Endothelial cell of umbilical vein (primary cell): ENCODE results near the gene UCHL1. TPM values are rescaled to one million over a fixed set of nuclear protein-coding genes. Genes with fewer than 3 reads are reported as not detected.

ENCODE experiments used
- BruUV-seq: library from RNA; stranded (reverse); fragments of 400-500 nt; replicated peaks from 2 replicates; lab custom pipeline; 2021; lab: Mats Ljungman, UMichigan
- CTCF ChIA-PET: fragments of 300-600, 350-600 bp; sonication (Branson Sonifier 250); formaldehyde crosslinking; loops from one replicate; lab custom pipeline; 2021; ENCODE audit warnings: antibody characterized with exemption, inconsistent platforms; lab: Charles Lee
- POLR2A ChIA-PET: fragments of 300-600, 350-600 bp; sonication (Branson Sonifier 250); formaldehyde crosslinking; loops from one replicate; lab custom pipeline; 2021; ENCODE audit warnings: antibody characterized with exemption, inconsistent platforms; lab: Charles Lee
- DNase-seq: peaks from one replicate; pipeline ENCODE4 v3.0.0-alpha.2; 2011; ENCODE audit warnings: low read depth, low spot score
- FAIRE-seq: peaks from 2 replicates; lab custom pipeline; 2011; peaks lifted over from hg19 to GRCh38; lab: Jason Lieb, UNC
- H2AFZ ChIP-seq: 2 replicates; pipeline ENCODE4 v1.6.0; 2012; ENCODE audit warnings: low read depth, low read length, control low read depth, inconsistent platforms
- H3K27ac ChIP-seq: 2 replicates; pipeline ENCODE4 v1.5.1; 2011; ENCODE audit warnings: low read depth, mild to moderate bottlenecking, control low read depth, low read length, moderate library complexity; ENCODE audit not compliant: insufficient read depth
- H3K27me3 ChIP-seq, 2 experiments: 2 replicates each; pipeline versions ENCODE4 v1.6.0 to v1.6.1; 2011; ENCODE audit warnings: low read length in 2 of 2, mixed read lengths in 1 of 2; ENCODE audit not compliant: control insufficient read depth in 2 of 2, insufficient read depth in 2 of 2
- H3K36me3 ChIP-seq, 2 experiments: 2 replicates in 1 of 2; 3 replicates in 1 of 2; pipeline ENCODE4 v1.5.1; 2011; ENCODE audit warnings: low read length in 2 of 2, mild to moderate bottlenecking in 1 of 2, moderate library complexity in 1 of 2; ENCODE audit not compliant: control insufficient read depth in 2 of 2, insufficient read depth in 2 of 2; ENCODE audit errors: extremely low read depth in 1 of 2
- H3K4me1 ChIP-seq: 3 replicates; pipeline ENCODE4 v1.5.1; 2011; ENCODE audit warnings: mild to moderate bottlenecking, low read length; ENCODE audit not compliant: control insufficient read depth, insufficient read depth; ENCODE audit errors: extremely low read depth
- H3K4me2 ChIP-seq: 2 replicates; pipeline ENCODE4 v1.6.1; 2011; ENCODE audit warnings: low read length, control low read depth, mixed read lengths; ENCODE audit not compliant: insufficient read depth
- H3K4me3 ChIP-seq, 3 experiments: fragments of 200-600 bp in 1 of 3; sonication (generic), shearing (Covaris generic) in 1 of 3; replicated peaks in 1 of 3; 2 replicates each; pipeline ENCODE4 v1.5.1; 2011 to 2016; ENCODE audit warnings: control low read depth in 3 of 3, low read length in 3 of 3, mild to moderate bottlenecking in 2 of 3, inconsistent platforms in 1 of 3, low read depth in 1 of 3, moderate library complexity in 1 of 3; ENCODE audit not compliant: insufficient read depth in 1 of 3
- H3K79me2 ChIP-seq: 2 replicates; pipeline ENCODE4 v1.6.0; 2012; ENCODE audit warnings: low read length, inconsistent platforms; ENCODE audit not compliant: control insufficient read depth, insufficient read depth
- H3K9ac ChIP-seq: replicated peaks from 2 replicates; pipeline ENCODE3; 2011; ENCODE audit warnings: low read length, control low read depth; ENCODE audit not compliant: insufficient read depth; ENCODE audit errors: extremely low read depth
- H3K9me1 ChIP-seq: replicated peaks from 3 replicates; pipeline ENCODE4 v1.6.0; 2011; ENCODE audit warnings: mild to moderate bottlenecking, low read length; ENCODE audit not compliant: control insufficient read depth, insufficient read depth; ENCODE audit errors: extremely low read depth
- H3K9me3 ChIP-seq: replicated peaks from 2 replicates; pipeline ENCODE4 v1.5.1; 2012; ENCODE audit warnings: low read length, inconsistent platforms; ENCODE audit not compliant: control insufficient read depth, insufficient read depth
- H4K20me1 ChIP-seq: replicated peaks from 2 replicates; pipeline ENCODE3; 2011; ENCODE audit warnings: mild to moderate bottlenecking, low read length; ENCODE audit not compliant: control insufficient read depth, insufficient read depth; ENCODE audit errors: extremely low read depth
- EZH2 ChIP-seq: IDR thresholded peaks from 2 replicates; pipeline ENCODE4 v1.6.1; 2012; ENCODE audit warnings: borderline replicate concordance, low read depth, mild to moderate bottlenecking, moderate library complexity, low read length, inconsistent platforms; ENCODE audit not compliant: severe bottlenecking
- FOS ChIP-seq: IDR thresholded peaks from 2 replicates; pipeline ENCODE4 v1.6.1; 2011; ENCODE audit warnings: mild to moderate bottlenecking, low read length, moderate library complexity, borderline replicate concordance; ENCODE audit not compliant: insufficient read depth
- GATA2 ChIP-seq: IDR thresholded peaks from 2 replicates; pipeline ENCODE4 v1.7.0; 2011; ENCODE audit warnings: low read depth, mild to moderate bottlenecking, moderate library complexity, mixed read lengths, low read length; ENCODE audit not compliant: insufficient read length, insufficient read depth
- JUN ChIP-seq: IDR thresholded peaks from 2 replicates; pipeline ENCODE4 v1.6.1; 2011; ENCODE audit warnings: borderline replicate concordance, low read depth; ENCODE audit not compliant: insufficient read length, insufficient read depth
- MYC ChIP-seq: IDR thresholded peaks from one replicate; pipeline ENCODE4 v1.6.1; 2011; ENCODE audit warnings: mild to moderate bottlenecking, low read depth, low read length
- POLR2A ChIP-seq: IDR thresholded peaks from 2 replicates; pipeline ENCODE4 v1.6.1; 2012; ENCODE audit warnings: low read depth, mild to moderate bottlenecking, control low read depth, low read length
- POLR2AphosphoS5 ChIP-seq: IDR thresholded peaks from 2 replicates; pipeline ENCODE4 v1.6.1; 2012; ENCODE audit warnings: low read depth, mild to moderate bottlenecking, control low read depth, low read length, moderate library complexity; ENCODE audit not compliant: insufficient read depth
- dilution Hi-C: fragments of 300-500 bp; cut with MboI; formaldehyde crosslinking; loops from one replicate; pipeline ENCODE4 v1.15.0; 2019; ENCODE audit warnings: low sequenced_read_pairs; ENCODE audit not compliant: extremely low pct_ligation_motif_present
- intact Hi-C: fragments of 100-400 bp; cut with micrococcal nuclease; formaldehyde crosslinking; loops from one replicate; pipeline ENCODE4 v1.10.0; 2022
- polyA plus RNA-seq, 4 experiments: library from polyadenylated mRNA; depleted of rRNA in 3 of 4; stranded (reverse) in 3 of 4; unstranded in 1 of 4; fragments of >200 nt; gene quantifications; 2 replicates each; pipeline versions ENCODE4 v1.2.1 to v1.2.3, GENCODE V29; 2011 to 2012; ENCODE audit warnings: missing spikeins in 1 of 4
- total RNA-seq: library from RNA; stranded (reverse); gene quantifications from 2 replicates; pipeline ENCODE4 v1.2.3, GENCODE V29; 2021
- TF ChIP-seq, protein P1 (sequence below), 2 donors: IDR thresholded peaks; 1 replicate in 1 of 2; 2 replicates in 1 of 2; pipeline ENCODE4 v1.5.1; 2011; ENCODE audit warnings: low read length in 2 of 2, mild to moderate bottlenecking in 2 of 2, moderate library complexity in 2 of 2, control low read depth in 1 of 2, inconsistent platforms in 1 of 2, low read depth in 1 of 2; ENCODE audit not compliant: insufficient read depth in 1 of 2; ENCODE audit errors: extremely low read depth in 1 of 2
- TF ChIP-seq, protein P2 (sequence below): IDR thresholded peaks from 2 replicates; pipeline ENCODE4 v1.6.1; 2011; ENCODE audit not compliant: insufficient read depth, insufficient read length

UCHL1 gene
- total and polyA plus RNA-seq, 2 donors (not counting 3 experiments of a cell fraction or from before 2014, with no cell fraction given) = 501 to 1,128 TPM

DNA sequence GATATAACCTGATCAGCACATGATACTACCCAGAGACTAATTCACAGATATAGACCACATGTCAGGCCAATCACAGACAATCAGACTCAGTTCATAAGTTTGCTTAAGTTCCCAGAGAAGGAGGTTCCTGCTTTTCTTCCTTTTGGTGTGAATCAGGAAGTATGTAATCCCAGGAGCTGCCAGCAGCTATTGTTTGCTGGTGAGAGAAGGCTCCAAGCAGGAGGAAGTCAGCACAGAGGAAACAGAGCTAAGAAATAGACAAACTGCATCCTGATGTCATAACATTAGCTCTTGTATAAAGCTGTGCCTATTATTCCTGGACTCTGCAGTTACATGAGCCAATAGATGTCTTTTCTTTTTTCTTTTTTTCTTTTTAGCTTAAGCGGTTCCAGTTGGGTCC, 50.9 kb downstream of the UCHL1 start:
- Histone ChIP-seq H3K79me2 (no peaks in the 10 kb centered on the region), H3K27ac (peak overlapping the region; percentile 53), H4K20me1 (no peaks in the 10 kb centered on the region), H3K36me3 (no peaks in the 10 kb centered on the region), H3K27me3 (peaks cover 6 to 7% of the 10 kb centered on the region in 2 experiments), H3K9me3 (no peaks in the 10 kb centered on the region), H2AFZ (no peak overlapping the region), H3K4me2 (peak overlapping the region; percentile 14), H3K4me3 (no peak overlapping the region), H3K4me1 (peaks cover 11% of the 10 kb centered on the region), H3K9ac (no peak overlapping the region), H3K9me1 (no peaks in the 10 kb centered on the region)
- CTCF ChIA-PET = interaction anchor here (1.0 to 1.7 kb wide), 7 partner anchors 8 to 354 kb away, joined by 3 to 7 read pairs (median 4); no protein-coding TSS in a partner anchor
- dilution Hi-C loops (no loop called here), intact Hi-C loops (loop anchor here (5.0 kb wide), 2 partner anchors 80 to 230 kb away; partner anchors contain the start of gene LIMCH1)
- DNase-seq (peak; percentile 95), FAIRE-seq (peak; percentile 96)
- no TSS peak for BruUV-seq
- POLR2A ChIA-PET = interaction anchor here (0.8 to 1.1 kb wide), 2 partner anchors 51 to 120 kb away, joined by 3 to 4 read pairs; partner anchors contain the start of gene UCHL1
- TF ChIP-seq JUN = peak; percentile 37
- TF ChIP-seq, protein P1, sequence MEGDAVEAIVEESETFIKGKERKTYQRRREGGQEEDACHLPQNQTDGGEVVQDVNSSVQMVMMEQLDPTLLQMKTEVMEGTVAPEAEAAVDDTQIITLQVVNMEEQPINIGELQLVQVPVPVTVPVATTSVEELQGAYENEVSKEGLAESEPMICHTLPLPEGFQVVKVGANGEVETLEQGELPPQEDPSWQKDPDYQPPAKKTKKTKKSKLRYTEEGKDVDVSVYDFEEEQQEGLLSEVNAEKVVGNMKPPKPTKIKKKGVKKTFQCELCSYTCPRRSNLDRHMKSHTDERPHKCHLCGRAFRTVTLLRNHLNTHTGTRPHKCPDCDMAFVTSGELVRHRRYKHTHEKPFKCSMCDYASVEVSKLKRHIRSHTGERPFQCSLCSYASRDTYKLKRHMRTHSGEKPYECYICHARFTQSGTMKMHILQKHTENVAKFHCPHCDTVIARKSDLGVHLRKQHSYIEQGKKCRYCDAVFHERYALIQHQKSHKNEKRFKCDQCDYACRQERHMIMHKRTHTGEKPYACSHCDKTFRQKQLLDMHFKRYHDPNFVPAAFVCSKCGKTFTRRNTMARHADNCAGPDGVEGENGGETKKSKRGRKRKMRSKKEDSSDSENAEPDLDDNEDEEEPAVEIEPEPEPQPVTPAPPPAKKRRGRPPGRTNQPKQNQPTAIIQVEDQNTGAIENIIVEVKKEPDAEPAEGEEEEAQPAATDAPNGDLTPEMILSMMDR (IDR thresholded peaks at IDR 0.05; ENCODE audit: extremely low read depth in 1 of 2, insufficient read depth in 1 of 2, low read depth in 1 of 2, low read length in 2 of 2) = no peak

- dilution Hi-C loops = no loop called here
- BruUV-seq = no TSS peak
These were observed 51.7 kb downstream of the UCHL1 start for GRCh38 chr4:41308398-41308797.

More at GRCh38 chr4:41308398-41308797, 51.7 kb downstream of the UCHL1 start:
- POLR2A ChIA-PET = interaction anchor here (1.1 kb wide), 1 partner anchor 52 kb away, joined by 4 read pairs; the partner anchor contains the start of gene UCHL1
- DNase-seq (no peak), FAIRE-seq (no peak)
- H3K4me3 ChIP-seq = no peak overlapping the region
- no peaks in the 10 kb centered on the region for H3K9me3 ChIP-seq
- no peaks in the 10 kb centered on the region for H3K36me3 ChIP-seq
- no peak overlapping the region for H3K4me2 ChIP-seq
- H4K20me1 ChIP-seq = no peaks in the 10 kb centered on the region
- intact Hi-C loops = loop anchor here (5.0 kb wide), 2 partner anchors 79 to 229 kb away; partner anchors contain the start of gene LIMCH1
- CTCF ChIA-PET = interaction anchor here (1.1 to 1.7 kb wide), 5 partner anchors 8 to 353 kb away, joined by 3 to 7 read pairs (median 4); no protein-coding TSS in a partner anchor
- no peaks in the 10 kb centered on the region for H3K79me2 ChIP-seq
- H3K9me1 ChIP-seq = no peaks in the 10 kb centered on the region
- H3K27me3 ChIP-seq = peaks cover 4 to 6% of the 10 kb centered on the region in 2 experiments
- no peak overlapping the region for H3K27ac ChIP-seq
- no peak overlapping the region for H2AFZ ChIP-seq
- TF ChIP-seq POLR2AphosphoS5 (no peak), FOS (no peak), MYC (no peak), GATA2 (no peak), POLR2A (no peak), EZH2 (no peak)
- TF ChIP-seq, protein P2, sequence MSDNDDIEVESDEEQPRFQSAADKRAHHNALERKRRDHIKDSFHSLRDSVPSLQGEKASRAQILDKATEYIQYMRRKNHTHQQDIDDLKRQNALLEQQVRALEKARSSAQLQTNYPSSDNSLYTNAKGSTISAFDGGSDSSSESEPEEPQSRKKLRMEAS = no peak
- TF ChIP-seq, protein P1 (IDR thresholded peaks at IDR 0.05; ENCODE audit: extremely low read depth in 1 of 2, insufficient read depth in 1 of 2, low read depth in 1 of 2, low read length in 2 of 2) = no peak
- H3K9ac ChIP-seq = no peak overlapping the region
- peaks cover 11% of the 10 kb centered on the region for H3K4me1 ChIP-seq
